ENCODE measurements around the gene PAK3. TPM values are rescaled to one million over a fixed set of nuclear protein-coding genes. Genes with fewer than 3 reads are reported as not detected.

PAK3 gene
- total RNA-seq, 4 donors from 2014 or later: 0.10 to 0.29 (median 0.26) TPM; not detected in 1

Other genes starting within 250 kb of the PAK3 start
- 1 to 10 TPM in 1 of 4 donors, under 1 TPM in 2, not detected in 1; 0.31 to 1.2 (median 0.42) TPM for gene CAPN6, start 174.3 kb downstream of the PAK3 start, total RNA-seq

Data from gastrocnemius medialis (tissue), 4 donors.